Endothelial cell (in vitro differentiated cells): ENCODE measurements around the gene VAPA. TPM values are rescaled to one million over a fixed set of nuclear protein-coding genes. Genes with fewer than 3 reads are reported as not detected.

Experiments
- DNase-seq: peaks from one replicate; pipeline ENCODE4 v3.0.0; 2021; ENCODE audit warnings: low spot score
- H3K27ac Mint-ChIP-seq: one replicate; pipeline ENCODE4 v1.8.0; 2021; ENCODE audit warnings: mixed read lengths, inconsistent platforms; ENCODE audit not compliant: unreplicated experiment
- H3K27me3 Mint-ChIP-seq: one replicate; pipeline ENCODE4 v1.8.0; 2021; ENCODE audit warnings: mild to moderate bottlenecking, moderate library complexity, mixed read lengths, inconsistent platforms; ENCODE audit not compliant: unreplicated experiment
- H3K36me3 Mint-ChIP-seq: one replicate; pipeline ENCODE4 v1.8.0; 2021; ENCODE audit warnings: mild to moderate bottlenecking, low read depth, mixed read lengths, inconsistent platforms; ENCODE audit not compliant: unreplicated experiment
- H3K4me1 Mint-ChIP-seq: one replicate; pipeline ENCODE4 v1.8.0; 2021; ENCODE audit warnings: mild to moderate bottlenecking, mixed read lengths, inconsistent platforms; ENCODE audit not compliant: unreplicated experiment
- H3K4me3 Mint-ChIP-seq: one replicate; pipeline ENCODE4 v1.8.0; 2021; ENCODE audit warnings: mild to moderate bottlenecking, mixed read lengths, inconsistent platforms; ENCODE audit not compliant: unreplicated experiment
- H3K9me3 Mint-ChIP-seq: one replicate; pipeline ENCODE4 v1.8.0; 2021; ENCODE audit warnings: mixed read lengths, inconsistent platforms; ENCODE audit not compliant: unreplicated experiment
- total RNA-seq: library from RNA; stranded (reverse); fragmentation: NEBNext Ultra II Directional; extraction: Animal tissue kit (Norgen Biotek cat#: 25700); gene quantifications from one replicate; pipeline ENCODE4 v1.2.1, GENCODE V29; 2021; ENCODE audit not compliant: unreplicated experiment
- TF ChIP-seq, protein P1 (sequence below): fragments of 200-600 bp; sonication (generic); IDR thresholded peaks from one replicate; pipeline ENCODE4 v1.5.0; 2021; ENCODE audit warnings: antibody characterized with exemption; ENCODE audit not compliant: unreplicated experiment

VAPA gene
- total RNA-seq, 1 donor from 2014 or later = 180 TPM

DNA sequence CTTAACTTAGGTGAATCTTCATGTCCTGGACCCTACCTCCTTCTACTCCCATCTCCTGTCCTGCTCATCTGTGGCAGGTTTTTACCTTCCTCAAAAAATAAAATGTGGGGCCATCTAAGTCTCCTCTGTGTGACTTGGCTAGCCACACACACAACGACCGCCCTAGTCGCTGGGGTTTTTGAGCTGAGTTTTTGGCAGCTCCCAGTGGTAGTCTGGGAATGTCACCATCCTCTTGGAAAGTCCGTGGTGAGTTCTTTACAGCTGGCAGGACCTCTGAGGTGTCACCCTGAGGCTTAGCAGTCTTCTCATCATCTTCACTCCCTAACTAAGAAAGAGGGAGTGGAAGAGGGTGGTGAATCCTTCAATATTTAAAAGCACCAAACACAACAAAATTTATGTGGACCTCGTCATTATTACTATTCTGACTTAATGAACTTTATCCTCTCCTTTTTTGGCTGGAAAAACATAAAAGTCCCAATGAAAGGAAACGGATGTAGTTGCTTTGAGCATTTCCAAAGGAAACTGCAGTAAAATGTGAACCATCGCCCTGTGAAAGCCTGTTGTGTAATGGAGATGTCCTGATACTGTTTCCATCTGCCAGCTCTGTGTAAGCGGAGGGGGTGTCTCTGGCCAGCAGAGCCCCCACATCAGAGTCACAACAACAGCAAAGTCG, 78.6 kb downstream of the VAPA start:
- H3K4me1 Mint-ChIP-seq = peaks cover 11% of the 10 kb centered on the region
- DNase-seq = no peak
- TF ChIP-seq, protein P1, sequence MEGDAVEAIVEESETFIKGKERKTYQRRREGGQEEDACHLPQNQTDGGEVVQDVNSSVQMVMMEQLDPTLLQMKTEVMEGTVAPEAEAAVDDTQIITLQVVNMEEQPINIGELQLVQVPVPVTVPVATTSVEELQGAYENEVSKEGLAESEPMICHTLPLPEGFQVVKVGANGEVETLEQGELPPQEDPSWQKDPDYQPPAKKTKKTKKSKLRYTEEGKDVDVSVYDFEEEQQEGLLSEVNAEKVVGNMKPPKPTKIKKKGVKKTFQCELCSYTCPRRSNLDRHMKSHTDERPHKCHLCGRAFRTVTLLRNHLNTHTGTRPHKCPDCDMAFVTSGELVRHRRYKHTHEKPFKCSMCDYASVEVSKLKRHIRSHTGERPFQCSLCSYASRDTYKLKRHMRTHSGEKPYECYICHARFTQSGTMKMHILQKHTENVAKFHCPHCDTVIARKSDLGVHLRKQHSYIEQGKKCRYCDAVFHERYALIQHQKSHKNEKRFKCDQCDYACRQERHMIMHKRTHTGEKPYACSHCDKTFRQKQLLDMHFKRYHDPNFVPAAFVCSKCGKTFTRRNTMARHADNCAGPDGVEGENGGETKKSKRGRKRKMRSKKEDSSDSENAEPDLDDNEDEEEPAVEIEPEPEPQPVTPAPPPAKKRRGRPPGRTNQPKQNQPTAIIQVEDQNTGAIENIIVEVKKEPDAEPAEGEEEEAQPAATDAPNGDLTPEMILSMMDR = no peak
- peaks cover 4% of the 10 kb centered on the region for H3K36me3 Mint-ChIP-seq
- H3K4me3 Mint-ChIP-seq = no peak overlapping the region
- H3K9me3 Mint-ChIP-seq = peaks cover 5% of the 10 kb centered on the region
- H3K27ac Mint-ChIP-seq = no peak overlapping the region
- no peaks in the 10 kb centered on the region for H3K27me3 Mint-ChIP-seq

DNA sequence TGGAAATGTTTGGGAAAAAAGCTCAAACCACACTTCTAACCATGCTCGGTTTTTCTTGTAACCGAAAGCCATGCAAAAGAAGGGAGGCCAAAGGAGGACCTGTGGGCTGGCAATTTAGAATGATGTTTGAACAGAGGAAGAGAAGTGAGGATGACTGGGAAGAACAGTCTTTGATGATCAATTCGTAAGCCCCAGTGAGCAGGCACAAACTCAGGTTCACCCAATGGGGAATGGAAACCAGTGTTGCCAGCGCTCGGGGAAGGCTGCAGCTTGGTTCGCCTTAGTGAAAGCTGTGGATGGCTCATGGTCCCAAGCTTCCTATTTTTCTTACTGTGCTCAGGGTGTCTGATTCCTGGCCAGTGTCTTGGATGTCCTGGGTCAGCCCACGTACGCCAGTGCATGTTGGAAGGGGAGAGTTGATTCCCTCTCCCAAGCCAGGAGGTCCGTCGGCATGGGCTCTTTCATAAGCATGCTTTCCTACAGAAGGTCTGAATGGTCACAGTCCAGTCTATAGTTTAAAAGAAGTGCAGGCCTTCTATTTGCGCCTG, 79.2 kb downstream of the VAPA start:
- Mint-ChIP-seq H3K9me3 (peaks cover 5% of the 10 kb centered on the region), H3K27ac (no peak overlapping the region), H3K4me1 (peaks cover 11% of the 10 kb centered on the region), H3K4me3 (no peak overlapping the region), H3K27me3 (no peaks in the 10 kb centered on the region), H3K36me3 (peaks cover 4% of the 10 kb centered on the region)
- TF ChIP-seq, protein P1 = no peak
- no peak for DNase-seq

DNA sequence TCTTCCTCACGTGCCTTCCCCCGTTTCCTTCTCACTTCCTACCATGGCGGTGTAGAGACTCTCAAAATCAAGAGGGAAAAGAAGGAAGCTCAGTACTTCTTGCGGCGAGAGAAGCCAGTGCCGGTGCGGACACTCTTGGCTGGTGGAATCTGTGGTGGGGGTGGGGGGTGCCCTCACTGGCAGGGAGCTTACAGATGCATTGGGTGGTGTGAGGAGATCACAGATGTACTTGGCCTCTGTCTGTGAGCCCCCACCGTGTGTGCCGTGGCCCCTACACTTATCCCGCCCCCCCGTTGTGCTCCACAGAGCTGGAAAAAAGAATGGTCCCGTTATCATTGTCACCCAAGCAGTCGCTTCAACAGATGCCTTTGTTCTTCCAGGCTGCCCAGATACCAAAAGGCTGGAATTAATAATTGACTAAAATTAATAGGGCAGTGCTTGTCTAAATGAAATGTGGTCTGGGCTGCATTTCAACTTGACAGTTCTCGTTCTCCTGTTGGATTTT, 79.8 kb downstream of the VAPA start:
- DNase-seq = no peak
- H3K4me3 Mint-ChIP-seq = no peak overlapping the region
- H3K27me3 Mint-ChIP-seq = no peaks in the 10 kb centered on the region
- TF ChIP-seq, protein P1 = no peak
- H3K36me3 Mint-ChIP-seq = peaks cover 4% of the 10 kb centered on the region
- peaks cover 5% of the 10 kb centered on the region for H3K9me3 Mint-ChIP-seq
- H3K4me1 Mint-ChIP-seq = peaks cover 10% of the 10 kb centered on the region
- no peak overlapping the region for H3K27ac Mint-ChIP-seq

DNA sequence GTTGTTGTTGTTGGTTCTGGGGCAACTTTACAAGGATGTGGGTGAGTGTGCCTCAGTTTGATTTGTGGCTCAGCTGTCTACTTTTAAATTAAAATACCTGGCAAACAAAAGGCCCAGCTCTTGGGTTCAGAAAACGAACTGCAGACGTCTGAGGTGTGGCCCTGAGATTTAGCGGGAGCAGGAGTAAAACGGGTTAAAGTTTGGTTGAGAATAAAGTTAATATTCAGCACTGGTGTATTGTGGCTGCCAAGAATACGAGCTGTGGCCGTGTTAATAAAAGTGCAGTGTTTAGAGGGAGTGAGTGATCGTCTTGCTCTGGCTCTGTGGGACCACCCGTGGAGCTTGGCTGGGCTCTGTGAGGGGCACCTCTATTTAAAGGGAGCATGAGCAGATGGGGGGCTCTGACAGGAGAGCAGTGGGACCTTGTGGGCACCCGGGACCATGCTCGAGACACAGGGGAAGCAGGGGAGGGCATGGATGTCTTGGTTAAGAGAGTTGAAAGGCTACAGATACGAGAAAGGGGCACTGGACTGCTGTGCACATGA, 80.3 kb downstream of the VAPA start:
- H3K27me3 Mint-ChIP-seq = no peaks in the 10 kb centered on the region
- peaks cover 4% of the 10 kb centered on the region for H3K36me3 Mint-ChIP-seq
- H3K9me3 Mint-ChIP-seq = peaks cover 5% of the 10 kb centered on the region
- DNase-seq = no peak
- TF ChIP-seq, protein P1 = no peak
- no peak overlapping the region for H3K4me3 Mint-ChIP-seq
- H3K4me1 Mint-ChIP-seq = peaks cover 8% of the 10 kb centered on the region
- no peak overlapping the region for H3K27ac Mint-ChIP-seq

DNA sequence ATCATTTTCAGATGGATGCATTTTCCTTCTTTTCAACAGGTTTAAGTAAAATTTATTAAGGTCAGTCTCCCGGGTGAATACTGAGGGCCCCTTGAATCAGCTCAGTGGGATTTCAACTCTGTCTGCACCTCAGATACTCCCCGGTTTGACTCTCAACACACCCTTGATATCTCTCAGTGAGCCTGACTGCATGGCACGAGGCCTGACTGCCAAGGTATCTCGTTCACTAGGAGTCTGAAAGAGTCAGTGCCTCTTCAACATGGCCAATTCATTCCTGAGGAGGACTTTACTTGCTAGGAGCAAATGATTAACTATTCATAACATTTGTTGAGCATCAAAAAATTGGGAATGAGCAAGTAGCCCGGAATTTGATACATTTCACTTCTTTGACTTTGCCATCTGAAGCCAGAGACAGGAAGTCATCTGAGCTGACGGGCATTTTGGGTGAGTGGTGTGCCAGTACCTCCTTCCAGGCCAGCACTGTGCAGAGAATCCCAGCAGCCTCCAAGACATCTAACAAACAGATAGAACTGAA, 81.0 kb downstream of the VAPA start:
- Mint-ChIP-seq H3K4me1 (peaks cover 8% of the 10 kb centered on the region), H3K27ac (no peak overlapping the region), H3K9me3 (peaks cover 5% of the 10 kb centered on the region), H3K36me3 (peaks cover 4% of the 10 kb centered on the region), H3K4me3 (no peak overlapping the region), H3K27me3 (no peaks in the 10 kb centered on the region)
- TF ChIP-seq, protein P1 = no peak
- no peak for DNase-seq
